Epithelial cell of prostate (primary cell): Measurements from ENCODE around the gene ABHD17A.

Source experiments
- DNase-seq: peaks from one replicate; pipeline ENCODE4 v3.0.0-alpha.2; 2011; ENCODE audit warnings: low read depth, low spot score
- H3K27ac ChIP-seq: fragments of 450-650 bp; 2 replicates; pipeline ENCODE4 v1.5.1; 2017; ENCODE audit warnings: mild to moderate bottlenecking

ABHD17A gene

GRCh38 chr19:1867349-1867724 lies 18.0 kb downstream of the ABHD17A start:
- DNase-seq, result no peak

GRCh38 chr19:1866693-1867348 lies 18.5 kb downstream of the ABHD17A start:
- DNase-seq, result no peak

More at GRCh38 chr19:1867349-1867724, 18.0 kb downstream of the ABHD17A start:
- no peak overlapping the region for H3K27ac ChIP-seq

GRCh38 chr19:1865172-1866010 lies 19.9 kb downstream of the ABHD17A start:
- DNase-seq, result no peak
- peak overlapping the region; percentile 81 for H3K27ac ChIP-seq

More at GRCh38 chr19:1866693-1867348, 18.5 kb downstream of the ABHD17A start:
- H3K27ac ChIP-seq, result no peak overlapping the region

GRCh38 chr19:1864480-1865171 lies 20.7 kb downstream of the ABHD17A start:
- no peak for DNase-seq
- peak overlapping the region; percentile 81 for H3K27ac ChIP-seq

GRCh38 chr19:1863638-1864479 lies 21.4 kb downstream of the ABHD17A start:
- peak; percentile 45 for DNase-seq
- H3K27ac ChIP-seq, result peak overlapping the region; percentile 81

GRCh38 chr19:1863328-1863637 lies 22.0 kb downstream of the ABHD17A start, which contains the start of gene KLF16:
Gene KLF16, minus strand, starts transcription at chr19:1863579. Its CDS starts 82 bp downstream, at chr19:1863497.
- peak within 1 kb of the TSS; percentile 81 for H3K27ac ChIP-seq
- no peak for DNase-seq

- DNase-seq, result no peak
- peak overlapping the region; percentile 81 for H3K27ac ChIP-seq
Measured at GRCh38 chr19:1862424-1863327, 22.6 kb downstream of the ABHD17A start.

GRCh38 chr19:1862068-1862423 lies 23.2 kb downstream of the ABHD17A start:
- peak overlapping the region; percentile 81 for H3K27ac ChIP-seq
- no peak for DNase-seq

- no peak overlapping the region for H3K27ac ChIP-seq
- no peak for DNase-seq
Measured at GRCh38 chr19:1861599-1862031, 23.7 kb downstream of the ABHD17A start.

- DNase-seq, result no peak
- H3K27ac ChIP-seq, result no peak overlapping the region
Measured at GRCh38 chr19:1860821-1861598, 24.3 kb downstream of the ABHD17A start.

- DNase-seq, result no peak
- no peak overlapping the region for H3K27ac ChIP-seq
Measured at GRCh38 chr19:1860042-1860775, 25.1 kb downstream of the ABHD17A start.

GRCh38 chr19:1859331-1859781 lies 25.9 kb downstream of the ABHD17A start:
- no peak for DNase-seq
- no peak overlapping the region for H3K27ac ChIP-seq

GRCh38 chr19:1858412-1859081 lies 26.7 kb downstream of the ABHD17A start:
- no peak for DNase-seq
- H3K27ac ChIP-seq, result peak overlapping the region; percentile 90

- H3K27ac ChIP-seq, result peak overlapping the region; percentile 90
Measured at GRCh38 chr19:1857648-1858326, 27.5 kb downstream of the ABHD17A start.

GRCh38 chr19:1856698-1857603 lies 28.3 kb downstream of the ABHD17A start:
- peak overlapping the region; percentile 90 for H3K27ac ChIP-seq
- peak; percentile 18 for DNase-seq

More at GRCh38 chr19:1857648-1858326, 27.5 kb downstream of the ABHD17A start:
- no peak for DNase-seq

- DNase-seq, result no peak
- H3K27ac ChIP-seq, result peak overlapping the region; percentile 90
Measured at GRCh38 chr19:1856345-1856697, 29.0 kb downstream of the ABHD17A start.
